CD4-positive, alpha-beta T cell (primary cell): ENCODE measurements around the gene PEAR1. TPM values are rescaled to one million over a fixed set of nuclear protein-coding genes. Genes with fewer than 3 reads are reported as not detected.

Source experiments
- ATAC-seq: fragments of 200-7000 bp; cut with Tn5 transposase; one replicate; pipeline ENCODE4 v1.10.0; 2022; ENCODE audit warnings: mild to moderate bottlenecking; ENCODE audit not compliant: poor library complexity
- CTCF ChIA-PET: fragments of 350-600 bp; sonication (Branson Sonifier 250); formaldehyde crosslinking; loops from one replicate; lab custom pipeline; 2021; ENCODE audit warnings: antibody characterized with exemption, inconsistent platforms; lab: Charles Lee
- POLR2A ChIA-PET: fragments of 350-600 bp; sonication (Branson Sonifier 250); formaldehyde crosslinking; loops from one replicate; lab custom pipeline; 2021; ENCODE audit warnings: antibody characterized with exemption, inconsistent platforms; lab: Charles Lee
- DNase-seq, 14 experiments: peaks; one replicate each; pipeline ENCODE4 v3.0.0-alpha.2; 2013 to 2020; ENCODE audit warnings: mixed read lengths in 2 of 14
- H3K27ac ChIP-seq, 2 donors: one replicate each; pipeline versions ENCODE4 v1.5.1 to v1.7.0; 2013; ENCODE audit warnings: low read length in 2 of 2, low read depth in 1 of 2, mild to moderate bottlenecking in 1 of 2
- H3K27me3 ChIP-seq, 2 experiments: 1 replicate in 1 of 2; 2 replicates in 1 of 2; pipeline versions ENCODE4 v1.6.1 to v1.7.0; 2013; ENCODE audit warnings: low read length in 2 of 2, control low read depth in 1 of 2, mild to moderate bottlenecking in 1 of 2, moderate library complexity in 1 of 2; ENCODE audit not compliant: insufficient read depth in 2 of 2, control insufficient read depth in 1 of 2
- H3K36me3 ChIP-seq: one replicate; pipeline ENCODE4 v1.6.1; 2013; ENCODE audit warnings: low read length, control low read depth; ENCODE audit not compliant: insufficient read depth
- H3K4me1 ChIP-seq: one replicate; pipeline ENCODE4 v1.6.1; 2013; ENCODE audit warnings: low read length, control low read depth; ENCODE audit not compliant: insufficient read depth
- H3K4me3 ChIP-seq: one replicate; pipeline ENCODE4 v1.5.1; 2013; ENCODE audit warnings: mild to moderate bottlenecking, low read length, moderate library complexity
- H3K9me3 ChIP-seq, 2 experiments: 1 replicate in 1 of 2; 2 replicates in 1 of 2; pipeline versions ENCODE4 v1.6.1 to v1.7.0; 2013; ENCODE audit warnings: low read length in 2 of 2, mild to moderate bottlenecking in 2 of 2, control low read depth in 1 of 2, moderate library complexity in 1 of 2; ENCODE audit not compliant: control insufficient read depth in 1 of 2, insufficient read depth in 1 of 2
- H3K27ac Mint-ChIP-seq: one replicate; pipeline ENCODE4 v1.8.0; 2020; ENCODE audit warnings: mixed read lengths
- H3K27me3 Mint-ChIP-seq: one replicate; pipeline ENCODE4 v1.8.0; 2021; ENCODE audit warnings: mixed read lengths
- H3K36me3 Mint-ChIP-seq: one replicate; pipeline ENCODE4 v1.8.0; 2021; ENCODE audit warnings: low read depth, mixed read lengths
- H3K4me1 Mint-ChIP-seq: one replicate; pipeline ENCODE4 v1.8.0; 2021; ENCODE audit warnings: low read depth, mixed read lengths
- H3K4me3 Mint-ChIP-seq: one replicate; pipeline ENCODE4 v1.8.0; 2020; ENCODE audit warnings: mild to moderate bottlenecking, mixed read lengths
- H3K9me3 Mint-ChIP-seq: one replicate; pipeline ENCODE4 v1.8.0; 2020; ENCODE audit warnings: mixed read lengths
- intact Hi-C, 2 experiments: fragments of 100-400 bp; cut with DNase I in 1 of 2; cut with micrococcal nuclease in 1 of 2; formaldehyde crosslinking; loops; one replicate each; pipeline versions ENCODE4 v1.15.1 to v1.9.0; 2023 to 2025; cut with DNase I, micrococcal nuclease
- total RNA-seq, 174 experiments: library from RNA in 2 of 174; stranded (reverse) in 2 of 174; gene quantifications; one replicate each; pipeline ENCODE4 v1.2.3 and lab custom pipeline; 2021 to 2026
- TF ChIP-seq, protein P1 (sequence below): fragments of 200-600 bp; IDR thresholded peaks from one replicate; pipeline ENCODE4 v1.8.0; 2022; ENCODE audit warnings: antibody characterized with exemption, mild to moderate bottlenecking

PEAR1 gene
- total RNA-seq, 2 experiments from 2014 or later, result 0.20 to 0.41 TPM

DNA sequence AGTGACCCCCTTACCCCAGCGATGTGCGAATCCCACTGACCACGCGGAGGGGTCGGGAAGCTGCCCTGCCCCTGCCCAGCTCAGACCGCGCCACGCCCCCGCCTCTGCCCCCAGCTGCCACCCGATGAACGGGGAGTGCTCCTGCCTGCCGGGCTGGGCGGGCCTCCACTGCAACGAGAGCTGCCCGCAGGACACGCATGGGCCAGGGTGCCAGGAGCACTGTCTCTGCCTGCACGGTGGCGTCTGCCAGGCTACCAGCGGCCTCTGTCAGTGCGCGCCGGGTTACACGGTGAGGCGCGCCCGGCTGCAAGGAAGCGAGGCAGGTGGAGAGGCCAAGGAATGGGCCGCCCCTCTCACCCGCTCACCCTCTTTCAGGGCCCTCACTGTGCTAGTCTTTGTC, 15.0 kb downstream of the PEAR1 start:
- Mint-ChIP-seq H3K27ac (no peak overlapping the region), H3K4me1 (no peaks in the 10 kb centered on the region), H3K4me3 (no peak overlapping the region), H3K9me3 (no peaks in the 10 kb centered on the region), H3K27me3 (peaks cover 17% of the 10 kb centered on the region), H3K36me3 (no peaks in the 10 kb centered on the region)
- no peaks in the 10 kb centered on the region for H3K4me1 ChIP-seq
- intact Hi-C loops, result no loop called here
- ChIA-PET POLR2A (no interaction called here), CTCF (no interaction called here)
- H3K4me3 ChIP-seq, result no peak overlapping the region
- ATAC-seq, result no peak
- peaks cover 0 to 18% of the 10 kb centered on the region in 2 experiments for H3K9me3 ChIP-seq
- DNase-seq, result no peak
- no peaks in the 10 kb centered on the region for H3K36me3 ChIP-seq
- peaks cover 0 to 5% of the 10 kb centered on the region in 2 experiments for H3K27me3 ChIP-seq
- H3K27ac ChIP-seq, result no peak overlapping the region
- TF ChIP-seq, protein P1, sequence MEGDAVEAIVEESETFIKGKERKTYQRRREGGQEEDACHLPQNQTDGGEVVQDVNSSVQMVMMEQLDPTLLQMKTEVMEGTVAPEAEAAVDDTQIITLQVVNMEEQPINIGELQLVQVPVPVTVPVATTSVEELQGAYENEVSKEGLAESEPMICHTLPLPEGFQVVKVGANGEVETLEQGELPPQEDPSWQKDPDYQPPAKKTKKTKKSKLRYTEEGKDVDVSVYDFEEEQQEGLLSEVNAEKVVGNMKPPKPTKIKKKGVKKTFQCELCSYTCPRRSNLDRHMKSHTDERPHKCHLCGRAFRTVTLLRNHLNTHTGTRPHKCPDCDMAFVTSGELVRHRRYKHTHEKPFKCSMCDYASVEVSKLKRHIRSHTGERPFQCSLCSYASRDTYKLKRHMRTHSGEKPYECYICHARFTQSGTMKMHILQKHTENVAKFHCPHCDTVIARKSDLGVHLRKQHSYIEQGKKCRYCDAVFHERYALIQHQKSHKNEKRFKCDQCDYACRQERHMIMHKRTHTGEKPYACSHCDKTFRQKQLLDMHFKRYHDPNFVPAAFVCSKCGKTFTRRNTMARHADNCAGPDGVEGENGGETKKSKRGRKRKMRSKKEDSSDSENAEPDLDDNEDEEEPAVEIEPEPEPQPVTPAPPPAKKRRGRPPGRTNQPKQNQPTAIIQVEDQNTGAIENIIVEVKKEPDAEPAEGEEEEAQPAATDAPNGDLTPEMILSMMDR, result no peak

GRCh38 chr1:156908955-156909354, 15.4 kb downstream of the PEAR1 start:
- no peak for ATAC-seq
- POLR2A ChIA-PET, result no interaction called here
- peaks cover 0 to 5% of the 10 kb centered on the region in 2 experiments for H3K27me3 ChIP-seq

DNA sequence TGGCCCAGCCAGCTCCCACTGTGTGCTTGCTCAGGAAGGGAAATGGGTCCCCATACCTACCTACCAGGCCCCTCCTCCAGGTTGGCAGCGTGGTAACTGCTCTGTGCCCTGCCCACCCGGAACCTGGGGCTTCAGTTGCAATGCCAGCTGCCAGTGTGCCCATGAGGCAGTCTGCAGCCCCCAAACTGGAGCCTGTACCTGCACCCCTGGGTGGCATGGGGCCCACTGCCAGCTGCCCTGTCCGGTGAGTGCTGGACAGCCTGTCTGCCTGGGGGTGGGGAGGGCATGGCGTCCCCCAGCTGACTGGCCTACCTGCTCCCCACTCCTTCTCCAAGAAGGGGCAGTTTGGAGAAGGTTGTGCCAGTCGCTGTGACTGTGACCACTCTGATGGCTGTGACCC, 16.2 kb downstream of the PEAR1 start:
- Mint-ChIP-seq H3K4me3 (no peak overlapping the region), H3K4me1 (no peaks in the 10 kb centered on the region), H3K9me3 (no peaks in the 10 kb centered on the region), H3K36me3 (no peaks in the 10 kb centered on the region), H3K27me3 (peaks cover 25% of the 10 kb centered on the region), H3K27ac (no peak overlapping the region)
- H3K4me3 ChIP-seq, result no peak overlapping the region
- TF ChIP-seq, protein P1, result no peak
- intact Hi-C loops, result loop anchor here (2.0 to 5.0 kb wide), 3 partner anchors 53 to 168 kb away; no protein-coding TSS in a partner anchor
- POLR2A ChIA-PET, result no interaction called here
- H3K27me3 ChIP-seq, result peaks cover 0 to 5% of the 10 kb centered on the region in 2 experiments
- H3K27ac ChIP-seq, result no peak overlapping the region
- H3K36me3 ChIP-seq, result no peaks in the 10 kb centered on the region
- no peaks in the 10 kb centered on the region for H3K4me1 ChIP-seq
- peaks cover 0 to 18% of the 10 kb centered on the region in 2 experiments for H3K9me3 ChIP-seq
- ATAC-seq (no peak), DNase-seq (no peak)
- CTCF ChIA-PET, result interaction anchor here (2.1 kb wide), 1 partner anchor 10 kb away, joined by 6 read pairs; no protein-coding TSS in a partner anchor

More at GRCh38 chr1:156908955-156909354, 15.4 kb downstream of the PEAR1 start:
- H3K9me3 Mint-ChIP-seq, result no peaks in the 10 kb centered on the region
- intact Hi-C loops, result no loop called here
- TF ChIP-seq, protein P1, result no peak
- H3K4me1 ChIP-seq, result no peaks in the 10 kb centered on the region
- H3K4me1 Mint-ChIP-seq, result no peaks in the 10 kb centered on the region
- no peaks in the 10 kb centered on the region for H3K36me3 ChIP-seq
- no peaks in the 10 kb centered on the region for H3K36me3 Mint-ChIP-seq
- no peak for DNase-seq
- no peak overlapping the region for H3K27ac ChIP-seq
- H3K27me3 Mint-ChIP-seq, result peaks cover 18% of the 10 kb centered on the region
- H3K27ac Mint-ChIP-seq, result no peak overlapping the region
- H3K4me3 Mint-ChIP-seq, result no peak overlapping the region
- CTCF ChIA-PET, result interaction anchor here (2.1 kb wide), 1 partner anchor 10 kb away, joined by 6 read pairs; no protein-coding TSS in a partner anchor
- H3K4me3 ChIP-seq, result no peak overlapping the region
- peaks cover 0 to 18% of the 10 kb centered on the region in 2 experiments for H3K9me3 ChIP-seq
